ENCODE results near the gene SOX8.

- no peak for TF ChIP-seq EZH2 (IDR thresholded peaks at IDR 0.05; ENCODE audit: low read length, missing control alignments)
- no peak for TF ChIP-seq CTCF (conservative IDR thresholded peaks at IDR 0.05 in 1 of 2, IDR thresholded peaks at IDR 0.05 in 1 of 2; ENCODE audit: low read depth in 1 of 2, low read length in 2 of 2)
Observed at GRCh38 chr16:935684-936083, 45.9 kb upstream of the SOX8 start.

Data from fibroblast of lung (primary cell).